NB4 (cell line): Measurements from ENCODE around the gene TRERF1.

Experiments used
- MYC ChIP-seq: IDR thresholded peaks from 2 replicates; pipeline ENCODE4 v1.6.1; 2011; ENCODE audit warnings: low read depth, low read length
- POLR2A ChIP-seq: IDR thresholded peaks from 2 replicates; pipeline ENCODE4 v1.6.1; 2011; ENCODE audit warnings: mild to moderate bottlenecking; ENCODE audit not compliant: insufficient read length; ENCODE audit errors: extremely low read depth
- TF ChIP-seq, protein P1 (sequence below): IDR thresholded peaks from one replicate; pipeline ENCODE4 v1.5.1; 2012; ENCODE audit warnings: low read depth, low read length

DNA sequence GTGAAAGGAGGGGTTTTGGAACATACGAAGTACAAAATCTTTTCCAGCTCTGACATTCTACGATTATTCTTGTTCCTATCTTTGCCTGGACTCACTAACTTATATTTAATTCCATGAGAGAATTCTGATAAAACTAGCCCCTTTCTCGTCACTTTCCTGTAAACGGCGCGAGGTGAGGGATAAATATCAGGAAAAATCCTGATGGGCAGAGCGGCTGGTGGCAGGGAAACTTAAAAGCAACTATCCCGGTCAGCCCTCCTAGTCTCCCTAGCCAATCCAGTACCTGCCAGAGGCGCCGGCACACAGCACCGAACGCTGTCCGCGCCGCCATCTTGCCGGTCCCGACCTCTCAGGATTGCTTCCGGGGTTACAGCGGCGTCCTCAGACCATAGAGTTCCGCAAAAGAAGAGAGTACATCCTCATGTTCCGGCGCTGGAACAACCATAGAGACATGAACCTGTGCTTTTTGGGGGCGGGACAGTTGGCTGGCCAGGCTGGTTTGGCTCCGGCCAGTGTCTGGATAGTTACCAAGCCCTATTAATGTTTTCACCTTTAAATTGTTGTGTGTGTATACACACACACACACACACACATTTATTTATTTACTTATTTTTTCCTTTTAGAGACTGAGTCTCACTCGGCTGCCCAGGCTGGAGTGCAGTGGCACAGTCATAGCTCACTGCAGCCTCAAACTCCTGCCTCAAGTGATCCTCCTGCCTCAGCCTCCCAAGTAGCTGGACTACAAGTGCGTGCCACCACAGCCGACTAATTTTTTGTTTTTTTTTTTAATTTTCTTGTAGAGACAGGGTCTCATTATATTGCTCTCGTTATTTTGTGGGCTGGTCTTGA is 234.0 kb downstream of the TRERF1 start, which contains the start of gene MRPS10:
- TF ChIP-seq, protein P1, sequence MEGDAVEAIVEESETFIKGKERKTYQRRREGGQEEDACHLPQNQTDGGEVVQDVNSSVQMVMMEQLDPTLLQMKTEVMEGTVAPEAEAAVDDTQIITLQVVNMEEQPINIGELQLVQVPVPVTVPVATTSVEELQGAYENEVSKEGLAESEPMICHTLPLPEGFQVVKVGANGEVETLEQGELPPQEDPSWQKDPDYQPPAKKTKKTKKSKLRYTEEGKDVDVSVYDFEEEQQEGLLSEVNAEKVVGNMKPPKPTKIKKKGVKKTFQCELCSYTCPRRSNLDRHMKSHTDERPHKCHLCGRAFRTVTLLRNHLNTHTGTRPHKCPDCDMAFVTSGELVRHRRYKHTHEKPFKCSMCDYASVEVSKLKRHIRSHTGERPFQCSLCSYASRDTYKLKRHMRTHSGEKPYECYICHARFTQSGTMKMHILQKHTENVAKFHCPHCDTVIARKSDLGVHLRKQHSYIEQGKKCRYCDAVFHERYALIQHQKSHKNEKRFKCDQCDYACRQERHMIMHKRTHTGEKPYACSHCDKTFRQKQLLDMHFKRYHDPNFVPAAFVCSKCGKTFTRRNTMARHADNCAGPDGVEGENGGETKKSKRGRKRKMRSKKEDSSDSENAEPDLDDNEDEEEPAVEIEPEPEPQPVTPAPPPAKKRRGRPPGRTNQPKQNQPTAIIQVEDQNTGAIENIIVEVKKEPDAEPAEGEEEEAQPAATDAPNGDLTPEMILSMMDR: no peak
- TF ChIP-seq POLR2A (peak; percentile 69), MYC (peak; percentile 24; the same call in 1 of the 2 replicates)
